Left colon (tissue), 2 donors: ENCODE data around the gene ZNF280C. TPM values are rescaled to one million over a fixed set of nuclear protein-coding genes. Genes with fewer than 3 reads are reported as not detected.

Experiments
- ATAC-seq: fragments of 200-7000 bp; cut with Tn5 transposase; one replicate; pipeline ENCODE4 v1.9.1; 2020; ENCODE audit warnings: mild to moderate bottlenecking, moderate library complexity
- DNase-seq, 2 donors: peaks; one replicate each; pipeline ENCODE4 v3.0.0-alpha.2; 2020
- intact Hi-C, 2 donors: fragments of 100-400 bp; cut with DNase I in 1 of 2; cut with micrococcal nuclease in 1 of 2; formaldehyde crosslinking; loops; one replicate each; pipeline versions ENCODE4 v1.11.2 to v1.14.0; 2022; cut with DNase I, micrococcal nuclease
- total RNA-seq, 2 donors: library from RNA; stranded (reverse); fragmentation: NEBNext Ultra II Directional; extraction: Animal tissue kit (Norgen Biotek cat#: 25700); gene quantifications; one replicate each; pipeline ENCODE4 v1.2.1, GENCODE V29; 2021
- donor health status: DM: no; HTN: no; CAD: no.
- donor health status: DM: yes; HTN: yes; CAD: no.

The ZNF280C gene
- total RNA-seq, 2 donors from 2014 or later: 2.7 to 2.9 TPM

- intact Hi-C loops: loop anchor here in 1 of 2 donors (10.0 kb wide), 1 partner anchor 102 kb away; no protein-coding TSS in a partner anchor
- ATAC-seq (no peak), DNase-seq (no peak)
These were observed 82.0 kb downstream of the ZNF280C start for GRCh38 chrX:130186651-130187050.

- DNase-seq (no peak), ATAC-seq (no peak)
- intact Hi-C loops: loop anchor here in 1 of 2 donors (10.0 kb wide), 1 partner anchor 100 kb away; no protein-coding TSS in a partner anchor
These were observed 83.8 kb downstream of the ZNF280C start for GRCh38 chrX:130184857-130185256.

GRCh38 chrX:130184168-130184567, 84.5 kb downstream of the ZNF280C start:
- DNase-seq (no peak), ATAC-seq (no peak)
- intact Hi-C loops: loop anchor here in 1 of 2 donors (10.0 kb wide), 1 partner anchor 99 kb away; no protein-coding TSS in a partner anchor

GRCh38 chrX:130179579-130180215, 89.0 kb downstream of the ZNF280C start:
- ATAC-seq (no peak), DNase-seq (no peak)
- intact Hi-C loops: loop anchor here in 1 of 2 donors (10.0 kb wide), 1 partner anchor 95 kb away; no protein-coding TSS in a partner anchor

GRCh38 chrX:130179170-130179569, 89.5 kb downstream of the ZNF280C start:
- DNase-seq (no peak), ATAC-seq (no peak)
- intact Hi-C loops: no loop called here

- no peak for DNase-seq
- no peak for ATAC-seq
- intact Hi-C loops: no loop called here
These were observed 91.8 kb downstream of the ZNF280C start for GRCh38 chrX:130176942-130177341.

GRCh38 chrX:130176354-130176776, 92.3 kb downstream of the ZNF280C start:
- ATAC-seq (no peak), DNase-seq (no peak)
- intact Hi-C loops: no loop called here

GRCh38 chrX:130174937-130175336, 93.8 kb downstream of the ZNF280C start:
- intact Hi-C loops: no loop called here

GRCh38 chrX:130174045-130174704, 94.5 kb downstream of the ZNF280C start:
- ATAC-seq: no peak

More at GRCh38 chrX:130174937-130175336, 93.8 kb downstream of the ZNF280C start:
- ATAC-seq: no peak
- DNase-seq: no peak

GRCh38 chrX:130173190-130173895, 95.4 kb downstream of the ZNF280C start:
- DNase-seq (peak in 1 of 2 donors; percentile 38), ATAC-seq (no peak)
- intact Hi-C loops: no loop called here

More at GRCh38 chrX:130174045-130174704, 94.5 kb downstream of the ZNF280C start:
- no peak for DNase-seq
- intact Hi-C loops: no loop called here

- ATAC-seq (no peak), DNase-seq (no peak)
- intact Hi-C loops: no loop called here
These were observed 96.4 kb downstream of the ZNF280C start for GRCh38 chrX:130172127-130172845.

GRCh38 chrX:130171446-130172126, 97.1 kb downstream of the ZNF280C start, which contains the start of gene RAB33A:
TSS of gene RAB33A (plus strand) at chrX:130171962. CDS start at chrX:130172063, 101 bp downstream.
- ATAC-seq: peak; percentile 42
- DNase-seq: peak in 1 of 2 donors; percentile 24
- intact Hi-C loops: no loop called here

GRCh38 chrX:130170752-130171445, 97.8 kb downstream of the ZNF280C start:
- intact Hi-C loops: no loop called here
- DNase-seq (peak; percentile 27 to 41), ATAC-seq (peak; percentile 25)

GRCh38 chrX:130167040-130167439, 101.7 kb downstream of the ZNF280C start:
- DNase-seq (no peak), ATAC-seq (no peak)
- intact Hi-C loops: no loop called here

GRCh38 chrX:130166503-130166777, 102.3 kb downstream of the ZNF280C start:
- intact Hi-C loops: no loop called here
- DNase-seq: no peak
- no peak for ATAC-seq

GRCh38 chrX:130165703-130166502, 102.8 kb downstream of the ZNF280C start, which contains the start of gene AIFM1:
TSS of gene AIFM1 (minus strand) at chrX:130165841. CDS start at chrX:130165656, 185 bp downstream.
- intact Hi-C loops: no loop called here
- ATAC-seq: peak; percentile 94
- DNase-seq: peak; percentile 90 to 93

GRCh38 chrX:130165181-130165702, 103.5 kb downstream of the ZNF280C start:
- no peak for DNase-seq
- intact Hi-C loops: no loop called here
- peak; percentile 30 for ATAC-seq
